ENCODE data around the gene RBM33.

DNA sequence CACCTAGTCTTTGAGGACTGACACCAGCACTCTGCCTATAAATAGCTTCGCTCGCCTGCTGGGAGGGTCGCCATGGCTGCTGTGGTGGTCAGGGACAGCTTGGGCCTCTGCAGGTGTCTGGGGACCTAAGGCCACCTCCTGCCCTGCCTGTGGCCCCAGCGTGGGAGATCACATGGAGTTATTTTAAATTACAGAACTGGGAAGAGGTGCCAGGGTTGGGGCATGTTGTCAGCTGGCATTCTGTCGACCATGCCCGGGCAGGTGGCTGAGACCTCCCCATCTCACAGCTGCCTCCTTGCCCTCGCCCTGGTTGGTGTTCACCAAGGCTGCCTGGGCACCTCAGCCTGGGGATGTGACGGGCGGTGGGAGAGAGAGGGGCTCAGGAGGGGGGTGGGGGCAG lies 149.7 kb downstream of the RBM33 start:
- no peak for TF ChIP-seq YY1 (IDR thresholded peaks at IDR 0.05; ENCODE audit: low read depth)
- TF ChIP-seq, protein P1, sequence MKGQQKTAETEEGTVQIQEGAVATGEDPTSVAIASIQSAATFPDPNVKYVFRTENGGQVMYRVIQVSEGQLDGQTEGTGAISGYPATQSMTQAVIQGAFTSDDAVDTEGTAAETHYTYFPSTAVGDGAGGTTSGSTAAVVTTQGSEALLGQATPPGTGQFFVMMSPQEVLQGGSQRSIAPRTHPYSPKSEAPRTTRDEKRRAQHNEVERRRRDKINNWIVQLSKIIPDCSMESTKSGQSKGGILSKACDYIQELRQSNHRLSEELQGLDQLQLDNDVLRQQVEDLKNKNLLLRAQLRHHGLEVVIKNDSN (IDR thresholded peaks at IDR 0.05): no peak
- no peak for TF ChIP-seq TAF1 (IDR thresholded peaks at IDR 0.05; ENCODE audit: low read depth)
- TF ChIP-seq EP300 (IDR thresholded peaks at IDR 0.05; ENCODE audit: borderline replicate concordance): no peak
- TF ChIP-seq TEAD4 (IDR thresholded peaks at IDR 0.05): no peak
- TF ChIP-seq REST (IDR thresholded peaks at IDR 0.05; ENCODE audit: low read depth): no peak
